ENCODE measurements around the gene BTBD16. TPM values are rescaled to one million over a fixed set of nuclear protein-coding genes. Genes with fewer than 3 reads are reported as not detected.

The BTBD16 gene
- total and polyA plus RNA-seq, 3 experiments from 2014 or later, result not detected

DNA sequence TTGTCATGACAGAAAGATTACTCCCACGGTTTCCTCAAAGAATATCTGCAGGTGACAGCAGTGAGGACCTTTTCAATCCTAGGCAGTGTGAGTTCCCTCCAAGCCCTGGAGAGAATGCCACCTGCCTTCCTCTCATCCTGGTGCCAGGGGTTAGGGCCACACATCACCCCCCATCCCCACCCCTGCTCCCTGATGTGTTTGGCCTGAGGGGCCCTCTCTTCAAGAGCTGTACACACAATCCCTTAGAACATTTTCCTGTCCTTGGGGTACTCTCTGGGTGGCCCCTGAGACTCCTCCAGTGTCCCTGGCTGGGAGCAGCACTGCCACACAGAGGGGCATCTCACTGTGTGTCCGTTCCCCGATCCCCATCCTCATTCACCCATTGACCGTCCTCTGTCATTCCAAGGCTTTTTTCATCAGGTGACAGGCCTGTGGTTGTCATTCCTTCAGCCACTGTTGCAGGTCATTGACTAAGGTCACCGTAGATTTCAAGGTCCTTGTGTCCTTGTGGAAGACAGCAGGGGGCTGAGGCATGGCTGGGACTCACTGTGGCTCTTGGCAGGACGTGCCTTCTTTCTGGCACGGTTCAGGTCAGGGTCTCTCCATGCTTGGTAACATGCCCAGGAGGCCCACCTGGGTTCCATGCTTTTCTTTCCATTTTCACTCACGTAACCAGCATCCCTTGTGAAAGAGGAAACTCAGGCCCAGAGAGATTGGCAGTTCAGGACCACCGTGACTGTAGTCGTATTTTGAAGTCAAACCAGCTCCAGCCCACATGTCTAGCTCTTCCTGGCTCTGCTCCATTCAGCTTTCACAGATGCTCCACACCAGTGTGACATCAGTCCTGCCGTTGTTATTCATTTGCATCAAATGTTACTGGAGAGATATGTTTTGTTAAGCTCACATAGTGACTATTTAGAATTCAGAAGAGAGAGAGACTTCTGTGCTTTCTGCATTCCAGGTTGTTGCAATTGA, 26.8 kb upstream of the BTBD16 start:
- no peak overlapping the region for H3K27ac Mint-ChIP-seq
- H3K36me3 Mint-ChIP-seq, result no peaks in the 10 kb centered on the region
- H3K4me1 Mint-ChIP-seq, result no peaks in the 10 kb centered on the region
- H3K27me3 Mint-ChIP-seq, result peaks cover 1 to 9% of the 10 kb centered on the region in 2 donors
- Histone ChIP-seq H3K36me3 (ENCODE audit: insufficient read depth, low read length) (no peaks in the 10 kb centered on the region), H3K27me3 (ENCODE audit: insufficient read depth, low read length, poor library complexity, severe bottlenecking) (no peaks in the 10 kb centered on the region), H3K27ac (ENCODE audit: low read depth, low read length) (no peak overlapping the region), H3K4me3 (ENCODE audit: low read length) (no peak overlapping the region), H3K9me3 (ENCODE audit: low read length) (no peaks in the 10 kb centered on the region), H3K4me1 (ENCODE audit: insufficient read depth, low read length) (no peaks in the 10 kb centered on the region)
- CTCF ChIA-PET, result no interaction called here
- POLR2A ChIA-PET, result no interaction called here
- H3K4me3 Mint-ChIP-seq, result no peak overlapping the region
- no peak for DNase-seq
- H3K9me3 Mint-ChIP-seq, result no peaks in the 10 kb centered on the region

DNA sequence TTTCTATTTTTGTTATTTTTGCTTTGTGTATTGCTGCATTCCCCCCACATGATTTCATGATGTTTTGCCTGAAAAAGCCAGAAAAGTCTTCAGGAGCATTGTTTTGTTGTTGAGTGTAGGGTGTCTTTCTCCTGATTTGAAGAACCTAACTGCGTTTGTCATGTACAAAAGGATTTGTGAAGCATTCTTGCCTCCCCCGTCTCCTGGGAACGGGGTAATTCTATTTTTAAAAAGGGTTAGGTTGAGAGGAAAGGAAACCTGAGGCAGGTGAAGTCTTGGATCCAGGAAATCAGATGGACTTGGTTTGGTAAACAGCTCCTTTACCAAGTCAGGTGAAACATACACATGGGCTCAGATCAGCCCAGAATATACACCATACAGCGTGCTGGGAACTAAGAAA, 26.0 kb upstream of the BTBD16 start:
- CTCF ChIA-PET, result no interaction called here
- POLR2A ChIA-PET, result no interaction called here
- no peak overlapping the region for H3K27ac Mint-ChIP-seq

GRCh38 chr10:122245897-122246296, 25.2 kb upstream of the BTBD16 start:
- Mint-ChIP-seq H3K27ac (no peak overlapping the region), H3K27me3 (peaks cover 1 to 15% of the 10 kb centered on the region in 2 donors), H3K4me1 (no peaks in the 10 kb centered on the region), H3K4me3 (no peak overlapping the region), H3K9me3 (no peaks in the 10 kb centered on the region), H3K36me3 (no peaks in the 10 kb centered on the region)
- no peaks in the 10 kb centered on the region for H3K9me3 ChIP-seq (ENCODE audit: low read length)
- no peak overlapping the region for H3K27ac ChIP-seq (ENCODE audit: low read depth, low read length)
- POLR2A ChIA-PET, result no interaction called here
- CTCF ChIA-PET, result no interaction called here
- no peaks in the 10 kb centered on the region for H3K4me1 ChIP-seq (ENCODE audit: insufficient read depth, low read length)
- no peaks in the 10 kb centered on the region for H3K36me3 ChIP-seq (ENCODE audit: insufficient read depth, low read length)
- H3K4me3 ChIP-seq (ENCODE audit: low read length), result no peak overlapping the region
- H3K27me3 ChIP-seq (ENCODE audit: insufficient read depth, low read length, poor library complexity, severe bottlenecking), result no peaks in the 10 kb centered on the region
- no peak for DNase-seq

More for the DNA sequence above, 26.0 kb upstream of the BTBD16 start:
- H3K4me3 Mint-ChIP-seq, result no peak overlapping the region
- H3K36me3 ChIP-seq (ENCODE audit: insufficient read depth, low read length), result no peaks in the 10 kb centered on the region
- no peaks in the 10 kb centered on the region for H3K27me3 ChIP-seq (ENCODE audit: insufficient read depth, low read length, poor library complexity, severe bottlenecking)
- DNase-seq, result no peak
- no peaks in the 10 kb centered on the region for H3K4me1 ChIP-seq (ENCODE audit: insufficient read depth, low read length)
- no peaks in the 10 kb centered on the region for H3K36me3 Mint-ChIP-seq
- H3K9me3 ChIP-seq (ENCODE audit: low read length), result no peaks in the 10 kb centered on the region
- H3K4me3 ChIP-seq (ENCODE audit: low read length), result no peak overlapping the region
- H3K27ac ChIP-seq (ENCODE audit: low read depth, low read length), result no peak overlapping the region
- H3K27me3 Mint-ChIP-seq, result peaks cover 1 to 15% of the 10 kb centered on the region in 2 donors
- H3K4me1 Mint-ChIP-seq, result no peaks in the 10 kb centered on the region
- H3K9me3 Mint-ChIP-seq, result no peaks in the 10 kb centered on the region

DNA sequence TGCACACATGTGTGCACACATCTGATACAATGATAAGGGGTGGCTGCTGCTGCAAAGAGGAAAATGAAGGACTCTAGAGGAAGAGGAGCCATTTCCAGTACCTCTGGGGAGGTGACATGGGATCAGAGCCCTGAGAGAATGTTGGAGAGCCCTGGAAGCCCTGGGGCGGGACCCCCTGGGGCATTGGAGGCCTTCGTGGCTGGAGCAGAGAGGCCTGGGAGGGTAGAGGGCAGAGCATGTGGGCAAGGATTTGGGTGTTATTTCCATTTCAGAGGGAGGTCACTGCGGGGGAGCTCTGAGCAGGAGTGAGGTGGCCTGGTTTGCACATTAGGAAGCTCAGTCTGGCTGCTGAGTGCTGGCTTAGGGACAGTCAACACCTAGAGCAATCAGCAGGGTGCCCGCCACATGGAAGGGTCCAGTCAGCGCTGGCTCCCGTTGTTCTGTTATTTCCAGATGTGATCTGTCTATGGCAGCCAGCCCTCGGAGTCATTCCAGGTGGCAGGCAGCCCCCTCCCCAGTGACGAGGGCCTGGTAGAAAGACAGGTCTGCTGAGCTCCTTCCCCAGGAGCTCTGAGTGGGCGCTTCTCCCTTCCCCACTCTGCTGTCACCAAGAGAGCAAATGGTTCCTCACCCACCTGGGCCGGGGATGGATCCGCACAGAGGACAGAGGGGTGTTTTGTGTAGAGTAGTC, 24.1 kb upstream of the BTBD16 start:
- Mint-ChIP-seq H3K9me3 (no peaks in the 10 kb centered on the region), H3K4me3 (no peak overlapping the region), H3K4me1 (no peaks in the 10 kb centered on the region), H3K27me3 (peaks cover 0 to 19% of the 10 kb centered on the region in 2 donors), H3K27ac (no peak overlapping the region), H3K36me3 (no peaks in the 10 kb centered on the region)
- Histone ChIP-seq H3K4me3 (ENCODE audit: low read length) (no peak overlapping the region), H3K27ac (ENCODE audit: low read depth, low read length) (no peak overlapping the region), H3K4me1 (ENCODE audit: insufficient read depth, low read length) (no peaks in the 10 kb centered on the region), H3K27me3 (ENCODE audit: insufficient read depth, low read length, poor library complexity, severe bottlenecking) (no peaks in the 10 kb centered on the region), H3K9me3 (ENCODE audit: low read length) (no peaks in the 10 kb centered on the region), H3K36me3 (ENCODE audit: insufficient read depth, low read length) (no peaks in the 10 kb centered on the region)
- POLR2A ChIA-PET, result no interaction called here
- CTCF ChIA-PET, result no interaction called here
- DNase-seq, result peak in 1 of 5 donors; percentile 15

DNA sequence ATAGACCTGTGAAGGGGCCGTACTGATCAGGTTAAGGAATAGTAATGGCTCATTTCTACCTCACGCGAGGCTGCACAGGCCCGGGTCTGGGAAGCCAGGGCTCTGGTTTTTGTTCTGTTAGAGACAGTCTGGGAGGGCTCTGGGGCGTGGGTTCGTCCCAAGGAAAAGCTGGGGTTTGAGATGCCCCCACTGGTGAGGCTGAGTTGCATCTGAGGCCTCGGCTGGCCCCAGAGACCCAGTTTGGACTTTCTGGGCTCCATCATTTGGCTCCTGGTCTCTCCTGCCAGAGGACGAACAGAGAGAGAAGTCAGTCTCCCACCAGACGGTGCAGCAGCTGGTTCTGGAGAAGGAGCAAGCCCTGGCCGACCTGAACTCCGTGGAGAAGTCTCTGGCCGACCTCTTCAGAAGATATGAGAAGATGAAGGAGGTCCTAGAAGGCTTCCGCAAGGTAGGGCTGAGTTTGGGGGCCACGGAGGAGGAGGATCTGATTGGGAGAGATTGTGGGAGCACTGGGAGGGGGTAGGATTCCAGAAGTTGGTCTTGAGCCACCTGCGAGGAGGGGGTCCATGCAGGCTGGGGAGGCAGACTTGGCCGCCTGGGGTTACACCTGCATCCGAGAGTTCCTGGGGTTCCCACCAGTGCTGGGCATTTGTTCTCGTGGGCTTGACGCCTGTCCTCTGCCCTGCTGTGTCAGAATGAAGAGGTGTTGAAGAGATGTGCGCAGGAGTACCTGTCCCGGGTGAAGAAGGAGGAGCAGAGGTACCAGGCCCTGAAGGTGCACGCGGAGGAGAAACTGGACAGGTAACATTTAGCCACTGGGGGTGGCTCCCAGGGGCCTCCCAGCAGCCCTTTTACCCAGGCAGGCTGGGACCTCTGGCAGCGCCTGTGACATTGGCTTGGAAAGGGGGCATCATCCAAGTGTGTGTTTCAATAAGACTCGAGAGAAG, 22.5 kb upstream of the BTBD16 start:
- Mint-ChIP-seq H3K27ac (no peak overlapping the region), H3K4me3 (no peak overlapping the region), H3K9me3 (no peaks in the 10 kb centered on the region), H3K27me3 (peaks cover 0 to 24% of the 10 kb centered on the region in 2 donors), H3K36me3 (no peaks in the 10 kb centered on the region), H3K4me1 (no peaks in the 10 kb centered on the region)
- ChIA-PET CTCF (no interaction called here), POLR2A (no interaction called here)
- peak in 1 of 5 donors; percentile 23 for DNase-seq
- H3K36me3 ChIP-seq (ENCODE audit: insufficient read depth, low read length), result no peaks in the 10 kb centered on the region
- H3K27ac ChIP-seq (ENCODE audit: low read depth, low read length), result no peak overlapping the region
- H3K4me1 ChIP-seq (ENCODE audit: insufficient read depth, low read length), result no peaks in the 10 kb centered on the region
- no peaks in the 10 kb centered on the region for H3K27me3 ChIP-seq (ENCODE audit: insufficient read depth, low read length, poor library complexity, severe bottlenecking)
- H3K4me3 ChIP-seq (ENCODE audit: low read length), result no peak overlapping the region
- H3K9me3 ChIP-seq (ENCODE audit: low read length), result no peaks in the 10 kb centered on the region

DNA sequence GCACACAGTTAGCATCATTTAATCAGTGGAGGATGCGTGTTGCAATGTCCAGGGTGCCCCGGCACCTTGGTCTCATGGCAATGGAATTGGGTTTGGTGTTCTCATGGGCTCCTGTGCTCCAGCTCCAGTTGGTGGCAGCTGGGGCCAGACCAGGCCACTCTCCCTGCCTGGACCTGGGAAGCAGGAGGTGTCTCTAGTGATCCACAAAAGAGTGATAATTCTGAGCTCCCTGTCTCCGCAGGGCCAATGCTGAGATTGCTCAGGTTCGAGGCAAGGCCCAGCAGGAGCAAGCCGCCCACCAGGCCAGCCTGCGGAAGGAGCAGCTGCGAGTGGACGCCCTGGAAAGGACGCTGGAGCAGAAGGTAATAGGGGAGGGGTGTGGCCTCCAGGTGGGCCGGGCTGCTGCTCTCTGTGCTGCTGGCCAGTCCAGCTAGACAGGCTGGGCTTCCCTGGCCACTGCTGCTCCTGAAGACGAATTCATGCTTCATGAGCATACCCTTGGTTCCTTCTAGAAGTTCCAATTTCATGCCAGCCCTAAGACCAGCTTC, 21.7 kb upstream of the BTBD16 start:
- CTCF ChIA-PET, result no interaction called here
- no peaks in the 10 kb centered on the region for H3K4me1 Mint-ChIP-seq
- Histone ChIP-seq H3K36me3 (ENCODE audit: insufficient read depth, low read length) (no peaks in the 10 kb centered on the region), H3K4me1 (ENCODE audit: insufficient read depth, low read length) (no peaks in the 10 kb centered on the region), H3K4me3 (ENCODE audit: low read length) (no peak overlapping the region), H3K9me3 (ENCODE audit: low read length) (no peaks in the 10 kb centered on the region), H3K27ac (ENCODE audit: low read depth, low read length) (no peak overlapping the region), H3K27me3 (ENCODE audit: insufficient read depth, low read length, poor library complexity, severe bottlenecking) (no peaks in the 10 kb centered on the region)
- no peaks in the 10 kb centered on the region for H3K9me3 Mint-ChIP-seq
- no peaks in the 10 kb centered on the region for H3K36me3 Mint-ChIP-seq
- POLR2A ChIA-PET, result interaction anchor here (0.5 kb wide), 1 partner anchor 194 kb away, joined by 3 read pairs; no protein-coding TSS in a partner anchor
- no peak overlapping the region for H3K4me3 Mint-ChIP-seq
- H3K27me3 Mint-ChIP-seq, result peaks cover 0 to 25% of the 10 kb centered on the region in 2 donors
- DNase-seq, result no peak
- no peak overlapping the region for H3K27ac Mint-ChIP-seq

GRCh38 chr10:122249991-122250750, 20.9 kb upstream of the BTBD16 start:
- Histone ChIP-seq H3K4me3 (ENCODE audit: low read length) (no peak overlapping the region), H3K27ac (ENCODE audit: low read depth, low read length) (no peak overlapping the region), H3K36me3 (ENCODE audit: insufficient read depth, low read length) (no peaks in the 10 kb centered on the region), H3K27me3 (ENCODE audit: insufficient read depth, low read length, poor library complexity, severe bottlenecking) (no peaks in the 10 kb centered on the region), H3K9me3 (ENCODE audit: low read length) (no peaks in the 10 kb centered on the region), H3K4me1 (ENCODE audit: insufficient read depth, low read length) (no peaks in the 10 kb centered on the region)
- Mint-ChIP-seq H3K9me3 (no peaks in the 10 kb centered on the region), H3K36me3 (no peaks in the 10 kb centered on the region), H3K27ac (no peak overlapping the region), H3K4me1 (no peaks in the 10 kb centered on the region), H3K27me3 (peaks cover 1 to 25% of the 10 kb centered on the region in 2 donors), H3K4me3 (no peak overlapping the region)
- ChIA-PET CTCF (no interaction called here), POLR2A (interaction anchor here (0.5 kb wide), 1 partner anchor 194 kb away, joined by 3 read pairs; no protein-coding TSS in a partner anchor)
- DNase-seq, result no peak
